HG03457 (cell line): ENCODE measurements around the gene GUCY1A1.

Experiments used
- ATAC-seq: cut with Tn5 transposase; IDR thresholded peaks from one replicate; pipeline ENCODE4 v1.9.1; 2021; ENCODE audit warnings: moderate number of reproducible peaks; ENCODE audit not compliant: unreplicated experiment

Gene GUCY1A1

DNA sequence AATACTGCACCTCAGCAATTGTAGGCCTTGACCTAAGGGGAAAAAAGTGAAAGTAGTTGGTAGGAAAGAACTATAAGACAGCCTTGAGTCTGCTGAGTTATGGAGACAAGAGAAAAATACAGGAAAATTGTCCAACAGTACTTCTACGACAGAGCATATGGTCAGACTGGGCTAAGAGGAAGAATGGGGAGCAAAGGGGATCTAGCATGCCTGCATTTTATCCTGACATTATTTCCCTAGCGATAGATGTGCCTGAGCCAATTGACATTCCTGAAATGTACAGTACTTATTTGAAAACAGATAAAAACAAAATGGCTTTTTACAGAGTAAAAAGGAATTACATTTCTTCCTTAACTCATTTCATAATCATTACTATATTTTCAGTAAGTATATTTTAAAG is 22.2 kb downstream of the GUCY1A1 start:
- ATAC-seq = no peak

DNA sequence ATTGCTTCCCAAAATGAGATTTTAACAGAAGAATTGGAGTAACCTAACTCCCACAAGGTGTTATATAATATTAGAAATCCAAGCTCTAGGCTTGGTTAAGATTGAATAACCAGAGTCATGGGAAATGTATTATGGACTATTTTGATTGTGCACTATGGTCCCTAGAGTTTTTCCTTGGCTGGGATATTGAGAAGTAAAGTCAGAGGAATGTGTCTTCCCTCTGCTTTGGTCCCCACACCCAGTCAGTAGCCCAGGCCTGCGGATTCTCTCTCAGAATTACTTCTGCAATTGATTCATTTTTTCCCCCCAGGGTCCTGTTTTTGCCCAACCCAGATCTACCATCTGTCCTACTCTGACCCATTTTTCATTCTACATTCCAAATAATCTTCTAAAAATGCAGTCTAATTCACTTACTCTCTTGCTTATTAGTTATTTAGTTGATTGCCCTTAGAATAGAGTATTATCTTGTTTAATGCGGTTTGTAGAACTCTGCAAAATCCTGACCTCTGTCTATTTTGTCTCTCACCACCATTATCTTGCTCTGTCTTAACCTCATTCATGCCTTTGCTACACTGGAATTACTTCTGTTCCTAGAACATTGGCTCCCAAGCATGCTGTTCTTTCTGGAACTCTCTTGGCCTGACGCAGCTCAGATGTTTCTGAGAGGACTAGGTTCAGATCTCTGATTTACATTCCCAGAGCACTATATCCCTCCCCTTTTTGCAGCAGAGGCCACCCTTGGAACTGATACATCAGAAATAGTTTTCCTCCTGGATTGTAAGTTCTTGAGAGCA is 23.6 kb downstream of the GUCY1A1 start:
- no peak for ATAC-seq

DNA sequence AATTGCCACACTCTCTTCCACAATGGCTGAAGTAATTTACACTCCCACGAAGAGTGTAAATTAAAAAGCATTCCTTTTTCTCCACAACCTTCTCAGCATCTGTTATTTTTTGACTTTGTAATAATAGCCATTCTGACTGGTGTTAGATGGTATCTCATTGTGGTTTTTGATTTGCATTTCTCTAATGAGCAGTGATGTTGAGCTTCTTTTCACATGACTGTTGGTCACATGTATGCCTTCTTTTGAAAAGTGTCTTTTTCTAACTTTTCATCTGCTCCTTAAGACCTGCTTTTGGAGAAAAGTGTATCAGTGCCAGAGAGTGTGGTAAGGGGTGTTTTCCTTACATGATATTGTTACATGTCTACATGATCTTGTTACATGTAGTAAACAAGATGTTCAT is 25.7 kb downstream of the GUCY1A1 start:
- no peak for ATAC-seq

DNA sequence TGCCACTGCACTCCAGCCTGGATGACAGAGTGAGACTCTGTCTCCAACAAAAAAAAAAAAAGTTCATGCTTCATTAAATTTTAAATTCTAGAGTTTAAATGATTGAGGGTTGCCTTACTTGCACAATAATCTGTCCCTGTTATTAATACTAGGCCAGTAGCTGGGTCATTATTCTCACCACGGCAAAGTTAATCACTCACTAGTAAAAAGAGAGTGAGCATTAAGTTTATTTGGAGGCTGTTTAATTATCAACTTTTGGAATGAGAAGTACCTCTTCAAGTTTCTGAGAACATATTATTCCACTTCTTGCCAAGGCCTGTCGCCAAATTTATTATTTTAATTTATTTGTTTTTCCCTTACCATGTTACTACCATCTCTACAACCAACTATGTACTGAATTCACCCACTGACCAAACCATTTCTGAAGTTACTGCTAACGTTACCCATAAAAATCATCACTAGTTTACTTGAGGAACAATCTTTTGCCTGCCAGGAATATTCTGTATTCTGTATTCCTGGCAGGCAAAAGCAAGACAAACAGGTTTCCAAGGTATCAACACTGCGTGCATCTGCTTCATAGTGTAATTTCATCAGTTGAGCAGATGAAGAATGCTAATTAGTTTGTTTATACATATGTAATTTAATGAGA is 26.5 kb downstream of the GUCY1A1 start:
- ATAC-seq = no peak

DNA sequence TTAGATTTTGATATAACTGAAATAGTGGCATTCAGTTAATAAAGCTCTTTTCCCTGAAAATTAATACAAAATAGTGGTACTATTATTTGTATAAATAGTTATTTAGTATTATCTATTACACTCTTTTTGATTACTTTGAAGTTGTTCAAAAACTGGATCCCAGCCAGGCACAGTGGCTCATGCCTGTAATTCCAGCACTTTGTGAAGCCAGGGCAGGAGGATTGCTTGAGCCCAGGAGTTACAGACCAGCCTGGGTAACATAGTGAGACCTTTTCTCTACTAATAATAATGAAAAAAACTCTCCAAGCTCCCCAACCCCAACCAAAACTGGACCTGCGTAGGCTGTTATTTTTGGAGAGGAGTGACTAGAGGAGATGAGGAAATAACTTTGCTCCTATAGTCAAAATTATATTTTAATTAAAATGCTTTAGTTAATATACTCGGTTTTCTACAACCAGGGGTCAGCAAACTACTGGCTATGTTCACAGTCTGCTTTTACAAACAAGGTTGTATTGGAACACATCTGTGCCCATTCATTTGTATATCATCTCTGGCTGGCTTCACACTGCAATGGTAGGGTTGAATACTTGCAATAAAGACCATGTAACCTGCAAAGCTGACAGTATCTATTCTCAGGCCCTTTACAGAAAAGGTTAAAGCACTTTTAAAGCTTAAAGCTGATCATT is 27.6 kb downstream of the GUCY1A1 start:
- ATAC-seq = no peak

DNA sequence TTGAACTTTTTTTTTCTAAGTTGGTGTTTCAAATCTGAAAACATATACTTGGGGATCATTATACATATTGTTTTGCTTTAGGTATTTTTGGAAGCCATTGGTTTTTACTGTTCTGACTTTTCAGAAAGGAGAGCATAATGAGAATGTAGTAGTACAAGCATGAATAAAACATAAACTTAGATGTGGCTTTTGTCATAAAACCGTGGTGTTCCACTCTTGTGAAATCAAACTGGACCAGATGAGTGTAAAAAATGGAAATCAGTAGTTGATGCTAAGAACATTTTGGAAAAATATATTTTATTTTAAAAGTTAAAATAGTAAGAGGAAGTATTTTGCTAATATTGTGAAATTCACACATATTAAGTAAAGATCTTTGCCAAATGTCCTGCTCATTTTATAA is 29.6 kb downstream of the GUCY1A1 start:
- ATAC-seq = no peak

DNA sequence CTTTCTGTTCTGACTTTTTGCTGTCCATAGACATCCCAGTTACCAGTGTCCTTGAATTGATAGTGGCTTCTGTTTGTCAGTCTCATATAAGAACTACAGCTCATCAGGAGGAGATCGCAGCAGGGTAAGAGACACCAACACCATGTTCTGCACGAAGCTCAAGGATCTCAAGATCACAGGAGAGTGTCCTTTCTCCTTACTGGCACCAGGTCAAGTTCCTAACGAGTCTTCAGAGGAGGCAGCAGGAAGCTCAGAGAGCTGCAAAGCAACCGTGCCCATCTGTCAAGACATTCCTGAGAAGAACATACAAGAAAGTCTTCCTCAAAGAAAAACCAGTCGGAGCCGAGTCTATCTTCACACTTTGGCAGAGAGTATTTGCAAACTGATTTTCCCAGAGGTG is 30.1 kb downstream of the GUCY1A1 start:
- no peak for ATAC-seq

DNA sequence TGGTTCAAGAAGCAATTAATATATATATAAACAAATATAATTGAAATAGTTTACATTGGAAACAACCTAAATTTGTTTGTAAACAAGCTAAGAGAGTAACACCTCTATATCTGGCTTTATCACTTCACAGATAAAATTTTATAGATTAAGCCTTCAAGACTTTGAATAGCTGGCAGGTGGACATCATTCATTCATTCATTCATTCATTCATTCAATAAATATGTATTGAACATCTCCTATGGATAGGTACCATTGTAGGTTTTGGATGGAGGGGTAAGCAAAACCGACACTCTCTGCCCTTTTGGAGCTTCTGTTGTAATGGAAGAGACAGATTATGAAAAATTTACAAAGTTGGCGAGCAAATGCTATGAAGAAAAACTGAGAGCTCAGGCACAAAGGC is 35.2 kb downstream of the GUCY1A1 start:
- ATAC-seq = no peak

DNA sequence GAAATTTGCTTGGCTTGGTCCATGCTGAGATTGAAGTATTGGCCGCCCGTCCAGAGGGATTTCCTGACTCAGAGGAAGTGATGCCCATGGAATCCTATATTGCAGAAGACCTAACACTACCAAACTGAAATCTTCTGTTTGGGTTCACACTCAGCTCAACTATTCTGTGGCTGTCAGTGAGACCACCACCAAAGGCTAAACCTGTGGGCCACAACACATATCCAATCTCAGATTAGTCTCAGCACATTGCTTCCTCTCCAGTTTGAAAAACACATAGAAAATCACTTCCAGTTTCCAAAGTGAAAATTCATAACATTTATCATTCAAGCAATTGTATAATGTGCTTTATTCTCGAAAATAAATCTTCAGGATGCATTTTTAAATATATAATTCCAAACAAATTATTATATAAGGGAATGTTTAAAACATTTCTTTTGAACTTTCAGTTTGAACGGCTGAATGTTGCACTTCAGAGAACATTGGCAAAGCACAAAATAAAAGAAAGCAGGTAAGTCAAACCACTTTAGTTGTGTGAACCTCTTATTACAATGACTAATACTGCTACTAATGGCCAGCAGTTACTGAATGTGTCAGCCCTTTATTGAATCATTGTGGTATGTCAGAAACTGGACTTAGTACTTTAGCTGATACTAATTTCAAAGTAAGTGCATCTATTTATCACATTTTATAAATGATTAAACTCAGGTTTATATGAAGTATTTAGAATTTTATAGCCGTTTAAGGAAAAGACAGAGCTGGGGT is 37.0 kb downstream of the GUCY1A1 start:
- no peak for ATAC-seq

DNA sequence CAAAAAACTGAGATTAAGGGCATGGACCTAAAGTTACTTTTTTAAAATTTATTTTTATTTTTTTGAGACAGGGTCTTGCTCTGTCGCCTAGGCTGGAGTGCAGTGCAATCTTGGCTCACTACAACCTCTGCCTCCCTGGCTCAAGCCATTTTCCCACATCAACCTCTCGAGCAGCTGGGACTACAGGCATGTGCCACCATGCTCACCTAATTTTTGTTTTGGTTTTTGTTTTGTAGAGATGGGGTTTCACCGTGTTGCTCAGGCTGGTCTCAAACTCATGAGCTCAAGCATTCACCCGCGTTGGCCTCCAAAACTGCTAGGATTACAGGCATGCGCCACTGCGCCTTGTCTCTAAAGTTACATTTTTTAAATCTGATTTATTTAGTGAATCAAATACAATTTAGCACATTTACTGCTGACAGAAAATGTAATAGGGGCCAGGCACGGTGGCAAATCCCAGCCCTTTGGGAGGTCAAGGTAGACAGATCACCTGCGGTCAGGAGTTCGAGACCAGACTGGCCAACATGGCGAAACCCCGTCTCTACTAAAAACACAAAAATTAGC is 38.3 kb downstream of the GUCY1A1 start:
- no peak for ATAC-seq

DNA sequence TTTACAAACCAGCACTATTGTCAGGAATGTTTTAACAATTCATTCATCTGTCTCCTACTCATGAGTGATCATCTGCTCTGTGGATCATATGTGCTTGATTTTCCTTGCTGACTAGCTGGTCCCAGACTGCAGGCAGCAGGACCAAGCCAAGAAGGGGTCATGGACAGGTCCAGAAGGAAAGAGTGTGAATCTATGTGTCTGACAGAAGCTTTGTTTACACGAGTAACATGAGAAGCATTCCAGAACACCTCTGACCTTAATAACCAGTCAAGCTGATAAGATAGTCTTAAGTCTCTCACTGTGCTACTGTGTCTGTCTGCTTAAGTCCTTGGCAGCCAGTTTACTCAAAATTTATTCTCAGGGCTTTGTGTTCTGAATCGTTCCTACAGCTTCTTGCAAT is 39.0 kb downstream of the GUCY1A1 start:
- no peak for ATAC-seq

DNA sequence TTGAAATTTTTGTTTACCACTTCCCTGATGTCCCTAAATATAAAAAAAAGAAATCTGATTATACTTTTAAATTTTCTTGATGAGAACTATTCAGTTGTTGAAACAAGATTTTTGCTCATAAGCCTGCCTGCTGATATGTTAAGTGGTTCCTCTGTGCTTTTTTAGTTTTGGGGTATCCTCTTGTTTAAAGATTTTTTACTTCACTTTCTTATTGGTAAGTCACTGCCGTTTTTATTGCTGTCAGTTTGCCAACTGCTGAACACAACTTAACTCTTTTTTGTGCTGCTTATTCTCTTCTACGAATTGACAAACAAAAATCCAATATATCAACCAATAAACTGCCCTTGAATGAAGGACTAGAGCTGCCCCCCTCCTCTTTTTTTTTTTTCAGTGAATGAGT is 39.5 kb downstream of the GUCY1A1 start:
- ATAC-seq = no peak

DNA sequence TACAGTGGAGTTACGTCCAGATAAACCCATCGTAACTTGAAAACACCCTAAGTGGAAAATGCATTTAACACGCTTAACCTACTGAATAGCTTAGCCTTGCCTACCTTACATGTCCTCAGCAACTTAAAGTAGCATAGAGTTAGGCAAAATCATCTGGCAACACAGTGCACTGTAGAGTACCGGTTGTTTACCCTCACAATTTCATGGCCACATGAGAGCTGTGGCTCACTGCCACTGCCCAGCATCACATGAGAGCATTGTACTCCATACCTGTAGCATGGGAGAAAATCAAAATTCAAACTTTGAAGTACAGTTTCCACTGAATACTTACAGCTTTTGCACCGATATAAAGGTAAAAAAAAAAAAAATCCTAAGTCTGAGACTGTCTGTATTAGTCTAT is 40.6 kb downstream of the GUCY1A1 start:
- no peak for ATAC-seq

DNA sequence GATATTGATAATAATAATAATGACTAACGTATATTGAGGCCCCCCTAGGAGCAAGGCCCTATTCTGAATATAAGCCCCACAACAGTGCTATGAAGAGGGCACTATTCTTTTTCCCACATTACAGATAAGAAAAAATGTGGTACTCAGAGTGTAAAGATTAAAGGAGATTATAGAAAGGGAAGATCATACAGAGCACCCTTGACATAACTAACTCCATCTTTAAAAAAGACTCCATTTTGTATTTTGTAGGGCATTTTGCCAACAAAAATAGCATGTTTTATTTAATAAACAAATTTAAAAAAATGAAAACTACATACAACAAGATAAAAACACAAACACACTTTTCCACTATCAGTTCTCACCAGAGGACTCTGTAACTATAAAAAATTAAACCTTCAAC is 42.1 kb downstream of the GUCY1A1 start:
- no peak for ATAC-seq

DNA sequence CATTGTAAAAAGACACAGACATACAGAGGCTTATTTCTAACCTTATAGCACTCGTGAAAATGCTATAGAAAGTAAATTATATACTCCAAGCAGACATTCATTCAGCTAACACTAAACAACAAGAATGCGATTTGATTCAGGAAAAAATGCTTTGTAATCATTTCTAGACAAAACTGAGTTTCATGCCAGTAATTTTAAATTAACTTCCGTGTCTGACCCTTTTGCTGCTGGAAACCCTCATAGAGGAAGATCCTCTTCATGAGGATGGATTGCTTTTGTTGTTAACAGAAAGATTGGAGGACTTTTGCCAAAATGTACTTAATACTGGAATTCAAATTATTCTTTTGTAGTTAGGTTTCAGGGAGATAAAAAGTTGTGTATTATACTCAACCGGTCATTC is 43.3 kb downstream of the GUCY1A1 start:
- ATAC-seq = no peak

DNA sequence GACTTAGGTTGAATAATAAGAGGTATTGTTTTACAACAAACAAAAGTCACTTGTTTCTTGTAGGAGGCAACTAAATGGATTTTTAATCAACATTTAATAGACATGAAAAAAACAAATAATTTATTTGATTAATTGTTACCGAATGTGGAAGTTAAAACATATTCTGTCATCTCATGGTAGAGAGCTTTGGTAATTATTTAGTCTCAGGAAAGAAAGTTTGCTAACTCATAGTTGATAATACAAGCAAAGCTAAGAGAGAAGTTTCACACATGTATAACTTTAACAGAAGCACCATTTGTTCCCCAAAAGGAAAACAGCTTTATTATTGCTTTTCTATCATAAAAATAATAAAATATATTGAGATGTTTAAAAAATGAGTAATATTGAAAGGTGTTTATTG is 44.9 kb downstream of the GUCY1A1 start:
- no peak for ATAC-seq

DNA sequence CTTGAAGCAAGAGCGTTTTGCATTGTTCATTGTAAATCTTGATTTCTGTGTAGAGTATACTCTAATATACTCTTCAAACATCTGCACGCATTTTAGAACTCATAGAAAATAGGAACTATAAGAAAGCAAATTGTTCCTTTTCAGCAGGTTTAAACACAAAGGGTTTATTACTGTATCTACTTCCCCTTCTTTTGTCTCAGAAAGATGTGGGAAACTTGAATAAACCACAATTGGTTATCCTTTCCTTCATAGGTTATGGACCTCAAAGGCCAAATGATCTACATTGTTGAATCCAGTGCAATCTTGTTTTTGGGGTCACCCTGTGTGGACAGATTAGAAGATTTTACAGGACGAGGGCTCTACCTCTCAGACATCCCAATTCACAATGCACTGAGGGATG is 46.2 kb downstream of the GUCY1A1 start:
- ATAC-seq = no peak

DNA sequence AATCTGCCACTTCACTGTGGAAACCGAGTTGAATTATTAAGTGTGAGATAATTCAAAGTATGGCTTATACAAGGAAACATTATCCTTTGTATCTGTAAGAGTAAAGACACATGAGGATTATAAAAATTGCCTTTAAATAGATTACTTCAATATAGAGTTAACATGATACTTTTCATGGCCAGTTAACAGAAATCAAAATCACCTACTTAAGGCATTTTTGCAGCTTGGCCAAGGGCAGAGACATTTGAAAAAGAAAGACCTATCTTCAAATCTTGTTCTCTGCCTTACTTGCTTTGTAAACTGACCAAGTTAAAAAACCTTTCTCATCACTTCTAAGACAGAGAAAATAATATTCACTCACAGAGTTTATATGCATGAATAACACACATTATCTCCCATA is 47.3 kb downstream of the GUCY1A1 start:
- ATAC-seq = no peak

DNA sequence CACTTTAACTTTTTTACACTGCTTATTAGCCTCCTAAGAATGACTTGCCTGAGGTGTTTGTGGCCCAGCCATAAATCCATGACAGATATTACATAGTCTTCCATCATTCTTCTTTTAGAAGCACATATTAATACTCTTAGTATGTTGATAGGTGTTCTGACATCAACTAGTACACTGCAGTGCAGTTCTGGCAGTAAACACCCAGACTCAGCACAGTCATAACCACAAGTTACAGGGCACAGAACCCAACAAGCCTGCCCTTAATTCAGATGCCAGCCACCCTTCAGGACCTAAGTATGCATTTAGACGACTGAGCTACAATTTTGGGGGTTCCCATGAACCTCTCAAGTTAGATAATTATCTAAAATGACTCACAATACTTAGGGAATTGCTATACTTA is 55.7 kb downstream of the GUCY1A1 start:
- no peak for ATAC-seq

DNA sequence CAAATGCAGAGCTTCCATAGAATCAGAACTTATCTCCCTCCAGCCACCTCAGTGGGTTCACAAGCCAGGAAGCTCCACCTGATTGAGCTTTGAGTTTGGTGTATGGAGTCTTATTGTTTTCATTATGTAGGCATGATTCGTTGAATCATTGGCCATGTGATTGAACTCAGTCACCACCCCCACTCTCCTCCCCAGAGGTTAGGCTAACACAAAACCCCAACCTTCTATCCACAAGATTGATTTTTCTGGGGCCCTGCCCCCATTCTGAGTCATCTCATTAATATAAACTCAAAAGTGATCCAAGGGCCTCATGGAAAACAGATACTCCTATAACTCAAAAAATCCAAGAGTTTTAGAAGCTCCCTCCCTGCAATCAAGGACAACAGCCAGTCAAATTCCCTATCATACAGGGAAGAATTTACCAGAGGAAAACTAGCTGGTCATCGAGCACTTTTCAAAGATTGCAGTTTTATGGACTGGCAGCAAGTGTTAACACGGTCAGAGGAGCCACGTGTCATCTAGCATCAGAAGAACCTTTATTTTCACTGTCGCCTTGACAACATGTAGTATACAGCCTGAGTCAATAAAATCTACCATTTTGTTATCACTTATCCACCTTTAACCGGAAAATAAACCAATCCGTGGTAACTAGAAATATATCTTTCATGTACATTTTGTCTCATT is 56.3 kb downstream of the GUCY1A1 start:
- no peak for ATAC-seq

DNA sequence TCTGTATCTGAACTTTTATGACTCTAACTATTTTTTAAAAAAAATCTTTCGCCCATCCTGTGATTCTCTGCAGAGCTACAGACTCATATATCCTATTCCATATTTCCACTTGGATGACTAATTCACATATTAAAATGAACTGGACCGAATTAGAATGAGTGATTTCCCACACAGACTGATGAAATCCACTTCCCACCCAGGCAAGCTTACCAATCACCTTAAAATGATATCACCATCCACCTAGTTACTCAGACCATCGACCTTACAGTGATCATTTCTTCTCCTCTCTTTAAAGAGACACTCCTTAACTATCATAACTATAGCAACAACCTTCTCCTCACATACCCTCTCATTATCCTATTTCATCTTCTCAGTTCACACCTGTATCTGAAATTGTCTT is 58.1 kb downstream of the GUCY1A1 start:
- no peak for ATAC-seq
